Measurements from ENCODE around the gene SLC25A51. TPM values are rescaled to one million over a fixed set of nuclear protein-coding genes. Genes with fewer than 3 reads are reported as not detected.

SLC25A51 gene
- total and polyA plus RNA-seq, 4 donors: 3.8 to 24.4 (median 9.1) TPM

- Histone ChIP-seq H3K36me3 (ENCODE audit: control insufficient read depth in 4 of 4, insufficient read depth in 3 of 4, low read depth in 1 of 4, low read length in 3 of 4) (peaks cover 3 to 39% (median 32%) of the 10 kb centered on the region in 4 donors), H3K27me3 (ENCODE audit: control insufficient read depth in 4 of 4, insufficient read depth in 4 of 4, low read length in 3 of 4) (no peaks in the 10 kb centered on the region), H3K9me3 (ENCODE audit: control insufficient read depth in 4 of 4, low read length in 3 of 4) (no peaks in the 10 kb centered on the region), H3K4me3 (ENCODE audit: low read depth in 1 of 3, low read length in 3 of 3) (no peak overlapping the region), H3K4me1 (ENCODE audit: control insufficient read depth in 4 of 4, insufficient read depth in 4 of 4, low read length in 3 of 4) (no peaks in the 10 kb centered on the region), H3K9ac (ENCODE audit: low read depth in 1 of 2, low read length in 2 of 2) (no peak overlapping the region), H3K27ac (ENCODE audit: low read depth in 1 of 2, low read length in 2 of 2) (no peak overlapping the region)
- DNase-seq (ENCODE audit: low spot score): no peak
- WGBS: 92% methylated on average over 3 of the region's 3 CpGs
- TF ChIP-seq FOXA1 (IDR thresholded peaks at IDR 0.05) (no peak), RAD21 (IDR thresholded peaks at IDR 0.05) (no peak), REST (IDR thresholded peaks at IDR 0.05) (no peak), YY1 (IDR thresholded peaks at IDR 0.05) (no peak), JUND (IDR thresholded peaks at IDR 0.05) (no peak), SP1 (IDR thresholded peaks at IDR 0.05) (no peak), MAX (IDR thresholded peaks at IDR 0.05) (no peak), ATF3 (IDR thresholded peaks at IDR 0.05) (no peak), CTCF (IDR thresholded peaks at IDR 0.05; ENCODE audit: low read depth, low read length, missing input control) (no peak), GABPA (IDR thresholded peaks at IDR 0.05 in 1 of 2, conservative IDR thresholded peaks at IDR 0.05 in 1 of 2) (no peak), RXRA (IDR thresholded peaks at IDR 0.05) (no peak), ZBTB33 (IDR thresholded peaks at IDR 0.05) (no peak), HNF4A (conservative IDR thresholded peaks at IDR 0.05) (no peak), FOXA2 (IDR thresholded peaks at IDR 0.05) (no peak), NR2F2 (IDR thresholded peaks at IDR 0.05) (no peak), HNF4G (IDR thresholded peaks at IDR 0.05) (no peak), EGR1 (IDR thresholded peaks at IDR 0.05; ENCODE audit: low read depth in 2 of 2) (no peak)
Observed at GRCh38 chr9:37862530-37862929, 41.4 kb downstream of the SLC25A51 start.

- H3K4me1 ChIP-seq (ENCODE audit: control insufficient read depth in 4 of 4, insufficient read depth in 4 of 4, low read length in 3 of 4): no peaks in the 10 kb centered on the region
- no peaks in the 10 kb centered on the region for H3K9me3 ChIP-seq (ENCODE audit: control insufficient read depth in 4 of 4, low read length in 3 of 4)
- H3K27me3 ChIP-seq (ENCODE audit: control insufficient read depth in 4 of 4, insufficient read depth in 4 of 4, low read length in 3 of 4): no peaks in the 10 kb centered on the region
- H3K36me3 ChIP-seq (ENCODE audit: control insufficient read depth in 4 of 4, insufficient read depth in 3 of 4, low read depth in 1 of 4, low read length in 3 of 4): peaks cover 2 to 34% (median 32%) of the 10 kb centered on the region in 4 donors
- 87% methylated on average over 1 of the region's 1 CpG for whole genome bisulfite sequencing
- no peak for DNase-seq (ENCODE audit: low spot score)
- TF ChIP-seq RAD21 (IDR thresholded peaks at IDR 0.05) (peak in 1 of 2 donors; percentile 8), SP1 (IDR thresholded peaks at IDR 0.05) (no peak)
- H3K27ac ChIP-seq (ENCODE audit: low read depth in 1 of 2, low read length in 2 of 2): no peak overlapping the region
- H3K4me3 ChIP-seq (ENCODE audit: low read depth in 1 of 3, low read length in 3 of 3): no peak overlapping the region
- H3K9ac ChIP-seq (ENCODE audit: low read depth in 1 of 2, low read length in 2 of 2): no peak overlapping the region
Observed at GRCh38 chr9:37859043-37859442, 44.9 kb downstream of the SLC25A51 start.
